ENCODE results near the gene BHLHE23. TPM values are rescaled to one million over a fixed set of nuclear protein-coding genes. Genes with fewer than 3 reads are reported as not detected.

Gene BHLHE23
- total RNA-seq, 2 donors from 2014 or later, result 4.0 TPM; not detected in 1

DNA sequence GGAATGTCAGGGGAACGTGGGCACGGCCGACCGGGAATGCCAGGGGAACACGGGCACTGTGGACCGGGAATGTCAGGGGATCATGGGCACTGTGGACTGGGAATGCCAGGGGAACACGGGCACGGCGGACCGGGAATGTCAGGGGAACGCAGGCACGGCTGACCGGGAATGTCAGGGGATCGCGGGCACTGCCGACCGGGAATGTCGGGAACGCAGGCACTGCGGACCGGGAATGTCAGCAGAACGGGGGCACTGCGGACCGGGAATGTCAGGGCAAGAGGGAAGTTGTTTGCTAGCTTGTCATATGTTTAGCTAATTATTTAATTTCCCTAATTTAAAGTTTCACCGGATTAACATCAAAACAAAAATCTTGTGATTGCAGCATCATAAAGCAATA, 37.4 kb upstream of the BHLHE23 start:
- intact Hi-C loops (cut with DNase I), result no loop called here
- TF ChIP-seq POLR2A (IDR thresholded peaks at IDR 0.05), result no peak
- 71% methylated on average over 25 of the region's 25 CpGs for WGBS
- no peak for DNase-seq (ENCODE audit: low spot score)
- H3K27me3 ChIP-seq (replicated peaks; ENCODE audit: insufficient read depth), result peaks cover 10% of the 10 kb centered on the region
- no peak overlapping the region for H3K4me3 ChIP-seq
- H3K9me3 ChIP-seq, result no peaks in the 10 kb centered on the region
- H3K4me1 ChIP-seq (replicated peaks), result no peaks in the 10 kb centered on the region
- no peaks in the 10 kb centered on the region for H3K36me3 ChIP-seq
- no peak overlapping the region for H3K27ac ChIP-seq

DNA sequence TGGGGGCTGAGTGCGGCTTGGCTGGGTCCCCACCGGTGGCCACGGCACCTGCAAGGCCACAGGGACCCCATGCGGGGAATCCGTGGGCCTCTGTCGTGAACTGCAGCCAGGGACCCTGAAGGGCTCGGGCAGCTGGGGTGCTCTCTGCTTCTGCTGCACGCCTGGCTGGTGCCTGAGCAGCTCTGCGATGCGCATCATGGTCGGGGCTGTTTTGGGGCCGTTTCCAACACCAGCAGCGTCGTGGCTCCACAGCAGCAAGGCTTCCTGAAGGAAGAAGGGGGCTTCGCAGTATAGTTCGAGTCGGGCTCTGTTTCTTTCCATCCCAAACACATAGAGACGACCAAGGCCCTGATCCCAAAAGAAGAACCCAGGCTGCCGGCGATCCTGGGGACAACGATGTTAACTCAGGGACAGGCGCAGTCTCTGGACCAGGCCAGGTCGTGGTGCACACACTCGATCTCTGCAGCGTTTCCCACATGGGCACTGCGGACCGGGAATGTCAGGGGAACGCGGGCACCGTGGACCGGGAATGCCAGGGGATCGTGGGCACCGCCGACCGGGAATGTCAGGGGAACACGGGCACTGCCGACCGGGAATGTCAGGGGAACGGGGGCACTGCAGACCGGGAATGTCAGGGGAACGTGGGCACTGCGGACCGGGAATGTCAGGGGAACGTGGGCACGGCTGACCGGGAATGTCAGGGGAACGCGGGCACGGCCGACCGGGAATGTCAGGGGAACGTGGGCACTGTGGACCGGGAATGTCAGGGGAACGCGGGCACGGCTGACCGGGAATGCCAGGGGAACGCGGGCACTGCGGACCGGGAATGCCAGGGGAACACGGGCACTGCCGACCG, 36.8 kb upstream of the BHLHE23 start:
- intact Hi-C loops (cut with DNase I), result no loop called here
- 87% methylated on average over 64 of the region's 64 CpGs for WGBS
- DNase-seq (ENCODE audit: low spot score), result no peak

DNA sequence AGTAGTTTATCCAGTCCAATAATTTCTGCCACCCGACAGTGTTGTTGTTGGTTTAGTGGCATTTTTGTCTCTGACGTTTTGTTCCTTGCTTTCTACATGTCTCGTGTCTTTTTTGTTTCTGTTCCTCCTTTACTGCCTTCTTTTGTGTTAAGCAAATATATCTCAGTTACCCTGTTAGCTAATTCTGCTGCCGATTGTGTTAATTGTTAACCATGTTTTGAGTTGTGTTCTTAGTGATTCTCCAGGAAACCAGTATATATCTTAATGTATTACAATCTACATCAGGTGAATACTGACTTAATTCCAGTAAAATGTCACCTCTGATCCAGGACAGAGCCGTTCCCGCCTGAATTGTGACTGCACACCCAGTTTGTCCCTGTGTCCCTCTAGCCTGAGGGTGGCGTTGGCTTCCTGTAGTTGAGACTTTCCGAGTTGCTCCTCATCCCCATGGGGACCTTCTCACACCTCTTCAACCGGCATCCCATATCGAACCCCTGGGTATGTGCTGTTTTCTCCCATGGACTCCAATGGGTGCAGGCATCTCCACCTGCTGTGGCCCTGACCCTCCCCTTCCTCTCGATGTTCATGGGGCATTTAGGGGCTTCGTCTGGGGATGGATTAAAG, 35.8 kb upstream of the BHLHE23 start:
- Histone ChIP-seq H3K27me3 (replicated peaks; ENCODE audit: insufficient read depth) (peaks cover 10% of the 10 kb centered on the region), H3K36me3 (no peaks in the 10 kb centered on the region), H3K4me3 (no peak overlapping the region), H3K9me3 (no peaks in the 10 kb centered on the region), H3K27ac (no peak overlapping the region), H3K4me1 (replicated peaks) (no peaks in the 10 kb centered on the region)
- 53% methylated on average over 12 of the region's 12 CpGs for WGBS
- DNase-seq (ENCODE audit: low spot score), result no peak
- intact Hi-C loops (cut with DNase I), result no loop called here
- TF ChIP-seq POLR2A (IDR thresholded peaks at IDR 0.05), result no peak
- TF ChIP-seq, protein P1, sequence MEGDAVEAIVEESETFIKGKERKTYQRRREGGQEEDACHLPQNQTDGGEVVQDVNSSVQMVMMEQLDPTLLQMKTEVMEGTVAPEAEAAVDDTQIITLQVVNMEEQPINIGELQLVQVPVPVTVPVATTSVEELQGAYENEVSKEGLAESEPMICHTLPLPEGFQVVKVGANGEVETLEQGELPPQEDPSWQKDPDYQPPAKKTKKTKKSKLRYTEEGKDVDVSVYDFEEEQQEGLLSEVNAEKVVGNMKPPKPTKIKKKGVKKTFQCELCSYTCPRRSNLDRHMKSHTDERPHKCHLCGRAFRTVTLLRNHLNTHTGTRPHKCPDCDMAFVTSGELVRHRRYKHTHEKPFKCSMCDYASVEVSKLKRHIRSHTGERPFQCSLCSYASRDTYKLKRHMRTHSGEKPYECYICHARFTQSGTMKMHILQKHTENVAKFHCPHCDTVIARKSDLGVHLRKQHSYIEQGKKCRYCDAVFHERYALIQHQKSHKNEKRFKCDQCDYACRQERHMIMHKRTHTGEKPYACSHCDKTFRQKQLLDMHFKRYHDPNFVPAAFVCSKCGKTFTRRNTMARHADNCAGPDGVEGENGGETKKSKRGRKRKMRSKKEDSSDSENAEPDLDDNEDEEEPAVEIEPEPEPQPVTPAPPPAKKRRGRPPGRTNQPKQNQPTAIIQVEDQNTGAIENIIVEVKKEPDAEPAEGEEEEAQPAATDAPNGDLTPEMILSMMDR (IDR thresholded peaks at IDR 0.05), result no peak
- TF ChIP-seq POLR2AphosphoS5 (IDR thresholded peaks at IDR 0.05), result no peak

More for the DNA sequence above, 36.8 kb upstream of the BHLHE23 start:
- TF ChIP-seq, protein P1 (IDR thresholded peaks at IDR 0.05), result no peak
- TF ChIP-seq POLR2AphosphoS5 (IDR thresholded peaks at IDR 0.05) (no peak), POLR2A (IDR thresholded peaks at IDR 0.05) (no peak)
- Histone ChIP-seq H3K4me1 (replicated peaks) (no peaks in the 10 kb centered on the region), H3K36me3 (no peaks in the 10 kb centered on the region), H3K27ac (no peak overlapping the region), H3K4me3 (no peak overlapping the region), H3K9me3 (no peaks in the 10 kb centered on the region), H3K27me3 (replicated peaks; ENCODE audit: insufficient read depth) (peaks cover 10% of the 10 kb centered on the region)

DNA sequence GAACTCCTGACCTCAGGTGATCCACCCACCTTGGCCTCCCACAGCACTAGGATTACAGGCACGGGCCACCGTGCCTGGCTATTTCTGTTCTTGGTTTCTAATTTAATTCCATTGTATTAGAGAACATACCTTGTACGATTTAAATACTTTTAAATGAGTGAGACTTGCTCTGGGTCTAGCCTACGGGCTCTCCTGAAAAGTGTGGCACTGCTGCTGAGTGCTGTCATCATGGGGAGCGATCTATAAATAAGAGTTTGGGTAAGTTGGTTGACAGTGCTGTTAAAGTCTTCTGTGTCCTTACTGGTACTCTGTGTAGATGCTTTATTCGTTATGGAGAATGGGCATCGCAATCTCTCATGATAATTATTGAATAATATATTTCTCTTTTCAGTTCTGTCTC, 35.0 kb upstream of the BHLHE23 start:
- intact Hi-C loops (cut with DNase I), result no loop called here

DNA sequence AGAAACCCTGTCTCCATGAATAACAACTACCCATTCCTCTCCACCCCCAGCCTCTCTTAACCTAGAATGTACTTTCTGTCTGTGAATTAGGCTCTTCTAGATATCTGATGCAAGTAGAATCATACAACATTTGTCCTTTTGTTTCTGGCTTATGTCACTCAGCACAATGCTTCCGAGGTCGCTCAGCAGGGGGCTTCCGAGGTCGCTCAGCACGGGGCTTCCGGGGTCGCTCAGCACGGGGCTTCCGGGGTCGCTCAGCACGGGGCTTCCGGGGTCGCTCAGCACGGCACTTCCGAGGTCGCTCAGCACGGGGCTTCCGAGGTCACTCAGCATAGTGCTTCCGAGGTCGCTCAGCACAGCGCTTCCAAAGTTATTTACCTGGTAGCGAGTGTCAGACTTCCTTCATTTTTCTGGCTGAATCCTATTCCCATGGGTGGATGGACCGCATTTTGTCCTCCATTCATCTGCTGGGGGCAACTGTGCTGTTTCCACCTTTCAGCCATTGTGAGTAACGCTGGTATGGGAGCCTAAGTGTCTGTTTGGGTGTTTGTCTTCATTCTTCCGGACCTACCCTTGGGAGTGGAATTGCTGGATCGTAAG, 31.0 kb upstream of the BHLHE23 start:
- Histone ChIP-seq H3K27me3 (replicated peaks; ENCODE audit: insufficient read depth) (no peaks in the 10 kb centered on the region), H3K27ac (no peak overlapping the region), H3K36me3 (no peaks in the 10 kb centered on the region), H3K4me1 (replicated peaks) (no peaks in the 10 kb centered on the region), H3K4me3 (no peak overlapping the region), H3K9me3 (no peaks in the 10 kb centered on the region)
- 73% methylated on average over 26 of the region's 26 CpGs for WGBS
- intact Hi-C loops (cut with DNase I), result no loop called here
- DNase-seq (ENCODE audit: low spot score), result no peak
- TF ChIP-seq, protein P1 (IDR thresholded peaks at IDR 0.05), result no peak
- TF ChIP-seq POLR2A (IDR thresholded peaks at IDR 0.05), result no peak
- no peak for TF ChIP-seq POLR2AphosphoS5 (IDR thresholded peaks at IDR 0.05)

More for the DNA sequence above, 35.0 kb upstream of the BHLHE23 start:
- no peaks in the 10 kb centered on the region for H3K36me3 ChIP-seq
- H3K4me1 ChIP-seq (replicated peaks), result no peaks in the 10 kb centered on the region
- peaks cover 8% of the 10 kb centered on the region for H3K27me3 ChIP-seq (replicated peaks; ENCODE audit: insufficient read depth)
- H3K4me3 ChIP-seq, result no peak overlapping the region
- H3K27ac ChIP-seq, result no peak overlapping the region
- DNase-seq (ENCODE audit: low spot score), result no peak
- TF ChIP-seq, protein P1 (IDR thresholded peaks at IDR 0.05), result no peak
- TF ChIP-seq POLR2AphosphoS5 (IDR thresholded peaks at IDR 0.05) (no peak), POLR2A (IDR thresholded peaks at IDR 0.05) (no peak)
- WGBS, result 79% methylated on average over 7 of the region's 7 CpGs
- H3K9me3 ChIP-seq, result no peaks in the 10 kb centered on the region

Data from prostate gland (tissue), 2 donors.